T47D (cell line): ENCODE results near the gene SUSD6.
A peak's percentile ranks its signal among the peaks of the same experiment; 100 is the strongest.
"Not testable (repeated sequence)": the region's sequence is repeated elsewhere in the genome, so short reads cannot be mapped to it uniquely, and the experiment has no call there.

Source experiments
- DNase-seq, 2 experiments: peaks; one replicate each; pipeline versions ENCODE4 v3.0.0 to v3.0.0-alpha.2; 2011 to 2012; ENCODE audit warnings: low read depth in 1 of 2, low spot score in 1 of 2
- JUND ChIP-seq: IDR thresholded peaks from 2 replicates; pipeline ENCODE4 v1.6.1; 2012; ENCODE audit warnings: low read depth
- in situ Hi-C: cut with HindIII; loops from 2 replicates; pipeline ENCODE4 v1.10.0; 2016; ENCODE audit warnings: low sequenced_read_pairs, low pct_unique_long_range_greater_than_20kb

The SUSD6 gene

DNA sequence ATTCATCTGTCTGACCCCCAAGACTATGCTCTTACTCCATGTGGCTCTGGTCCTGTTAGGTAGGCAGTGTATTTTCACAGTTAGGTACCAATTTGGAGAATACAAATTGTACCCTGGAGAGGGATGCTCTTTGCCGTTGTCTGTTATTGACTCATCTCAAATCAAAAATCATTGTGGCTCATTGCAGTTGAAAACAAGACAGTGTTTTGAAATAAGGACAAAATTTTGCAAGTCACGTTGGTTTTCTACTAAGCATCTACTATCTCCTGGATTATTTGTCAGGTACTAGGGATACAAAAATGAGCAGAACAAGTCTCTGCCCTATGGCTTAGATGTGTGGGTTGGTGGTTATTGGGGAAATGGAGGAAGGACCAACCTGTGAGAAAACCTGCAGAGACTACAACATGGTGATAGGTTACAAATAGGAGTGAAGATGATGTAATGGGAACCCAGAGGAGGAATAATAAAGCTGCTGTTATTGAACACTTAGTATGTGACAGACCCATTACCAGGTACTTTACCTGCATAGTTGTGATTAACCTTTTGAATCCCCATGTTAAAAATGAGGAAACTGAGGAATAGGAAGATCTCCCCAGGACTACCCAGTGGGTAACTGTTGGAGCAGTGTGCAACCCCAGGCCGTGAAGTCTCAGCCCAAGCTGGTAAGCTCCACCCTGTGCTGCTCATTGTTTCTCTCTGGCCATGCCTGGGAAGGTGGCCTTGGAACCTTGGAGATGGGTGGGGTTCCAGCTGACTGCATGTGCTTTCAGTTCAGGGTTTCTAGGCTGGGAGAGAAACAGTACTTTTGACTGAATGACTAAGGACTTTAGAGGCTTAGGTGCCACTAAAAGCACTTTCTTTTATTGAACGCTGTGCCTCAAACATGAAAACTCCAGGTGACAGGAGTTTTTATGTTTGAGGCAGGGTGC lies 82.7 kb downstream of the SUSD6 start:
- no peak for TF ChIP-seq JUND
- DNase-seq: no peak
- in situ Hi-C loops: no loop called here

DNA sequence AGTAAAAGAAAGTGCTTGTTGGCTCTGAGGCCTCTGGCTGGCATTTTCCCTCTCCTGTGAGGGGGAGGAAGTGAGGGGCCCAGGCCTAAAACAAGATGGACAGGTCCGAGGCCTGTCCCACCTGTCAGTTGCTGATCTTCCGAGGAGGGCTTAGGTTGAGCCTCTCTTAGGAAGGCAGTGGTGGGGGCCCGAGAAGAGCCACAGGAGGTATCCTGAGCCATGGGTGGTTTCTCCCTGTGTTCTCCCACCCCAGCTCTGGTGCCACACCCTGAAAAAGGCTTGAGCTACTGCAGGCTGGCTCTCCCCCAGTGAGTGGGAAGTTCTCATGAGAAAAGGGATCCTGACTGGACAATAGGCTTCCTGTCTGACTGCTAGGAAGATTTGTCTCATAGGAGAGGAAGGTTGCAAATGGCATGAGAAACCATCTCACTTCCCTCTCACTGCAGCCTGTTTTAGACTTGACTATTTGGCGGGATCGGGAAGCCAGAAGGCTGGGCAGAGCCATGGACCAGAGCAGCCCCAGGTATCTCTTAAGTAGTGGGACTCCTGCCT lies 83.4 kb downstream of the SUSD6 start:
- no peak for DNase-seq
- in situ Hi-C loops: no loop called here
- no peak for TF ChIP-seq JUND

DNA sequence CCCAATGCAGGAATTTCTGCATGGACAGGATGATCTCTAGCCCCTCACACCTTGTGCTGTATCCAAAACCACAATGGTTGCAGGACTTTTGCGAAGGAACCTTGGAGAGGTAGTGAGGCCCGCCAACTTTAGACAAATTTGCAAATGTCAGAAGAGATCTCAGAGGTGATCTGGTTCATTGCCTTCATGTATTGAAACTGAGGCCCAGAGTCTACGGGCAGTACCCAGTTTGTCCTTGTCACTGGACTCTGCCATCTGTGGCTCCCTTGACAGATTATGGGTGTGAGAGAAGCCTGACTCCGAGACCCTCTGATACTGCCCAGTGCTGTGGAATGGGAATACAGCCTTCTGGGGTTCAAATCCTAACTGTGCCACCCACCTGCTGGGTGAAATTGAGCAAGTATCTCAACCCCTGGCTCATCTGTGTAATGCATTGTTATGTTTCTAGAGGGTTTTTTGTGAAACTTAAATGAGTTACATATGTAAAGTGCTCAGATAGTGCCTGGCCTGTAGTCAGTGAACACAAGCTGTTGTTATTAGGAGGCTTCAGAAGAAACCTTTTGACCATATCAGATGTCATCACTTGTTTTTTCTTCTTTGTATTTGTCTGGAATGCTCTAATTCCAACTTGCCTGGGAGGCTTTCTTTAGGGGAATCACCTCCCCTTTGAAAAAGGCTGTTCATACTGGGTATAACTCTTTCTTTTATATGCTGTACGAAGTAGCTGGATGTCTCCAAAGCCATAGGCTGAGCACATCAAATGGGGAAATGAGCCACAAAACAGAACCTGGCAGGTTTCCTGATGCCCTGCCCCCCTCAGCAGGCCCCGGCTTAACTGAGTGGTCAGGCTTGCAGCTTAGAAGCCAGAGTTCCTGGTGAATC lies 84.2 kb downstream of the SUSD6 start:
- in situ Hi-C loops: no loop called here
- no peak for TF ChIP-seq JUND
- DNase-seq: no peak

DNA sequence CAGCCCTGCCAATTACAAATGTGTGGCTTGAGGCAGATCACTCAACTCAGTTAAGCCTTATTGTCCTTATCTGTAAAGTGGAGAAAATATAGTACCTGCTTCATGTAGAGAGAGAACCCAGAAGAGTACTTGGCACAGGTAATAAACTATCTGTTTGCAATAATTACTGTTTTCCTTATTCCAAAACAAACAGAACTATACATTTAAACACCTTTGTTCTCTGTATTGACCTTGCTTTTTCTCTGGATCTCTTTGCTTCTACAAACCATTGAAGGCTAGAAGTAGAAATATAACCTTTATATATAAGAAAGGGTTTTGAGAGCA lies 84.8 kb downstream of the SUSD6 start:
- TF ChIP-seq JUND: no peak
- no peak for DNase-seq
- in situ Hi-C loops: no loop called here

DNA sequence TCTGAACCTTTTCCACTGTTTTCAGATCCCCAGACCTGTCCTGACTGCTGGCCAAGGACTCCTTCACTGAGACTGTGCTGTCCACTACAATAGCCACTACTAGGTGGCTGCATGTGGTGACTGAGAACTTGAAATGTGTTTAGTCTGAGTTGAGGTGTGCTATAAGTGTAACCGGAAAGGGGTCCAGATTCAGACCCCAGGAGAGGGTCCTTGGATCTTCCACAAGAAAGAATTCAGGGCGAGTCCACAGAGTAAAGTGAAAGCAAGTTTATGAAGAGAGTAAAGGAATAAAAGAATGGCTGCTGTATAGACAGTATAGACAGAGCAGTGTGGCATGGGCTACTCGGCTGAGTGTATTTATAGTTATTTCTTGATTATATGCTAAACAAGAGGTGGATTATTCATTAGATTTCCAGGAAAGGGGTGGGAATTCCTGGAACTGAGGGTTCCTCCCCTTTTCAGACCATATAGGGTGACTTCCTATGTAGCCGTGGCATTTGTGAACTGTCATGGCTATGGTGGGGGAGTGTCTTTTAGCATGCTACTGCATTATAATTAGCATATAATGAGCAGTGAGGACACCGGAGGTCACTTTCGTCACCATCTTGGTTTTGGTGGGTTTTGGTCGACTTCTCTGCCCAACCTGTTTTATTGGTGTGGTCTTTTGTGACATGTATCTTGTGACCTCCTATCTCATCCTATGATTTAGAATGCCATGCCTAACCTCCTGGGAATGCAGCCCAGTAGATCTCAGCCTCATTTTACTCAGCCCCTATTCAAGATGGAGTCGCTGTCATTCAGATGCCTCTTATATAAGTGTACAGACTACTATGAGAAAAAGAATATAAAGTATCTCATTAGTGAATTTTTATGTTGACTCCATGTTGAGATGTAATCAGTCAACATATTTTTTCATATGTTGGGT lies 85.5 kb downstream of the SUSD6 start:
- in situ Hi-C loops: no loop called here
- peak in 1 of 2 experiments; percentile 29 for DNase-seq
- TF ChIP-seq JUND: no peak

DNA sequence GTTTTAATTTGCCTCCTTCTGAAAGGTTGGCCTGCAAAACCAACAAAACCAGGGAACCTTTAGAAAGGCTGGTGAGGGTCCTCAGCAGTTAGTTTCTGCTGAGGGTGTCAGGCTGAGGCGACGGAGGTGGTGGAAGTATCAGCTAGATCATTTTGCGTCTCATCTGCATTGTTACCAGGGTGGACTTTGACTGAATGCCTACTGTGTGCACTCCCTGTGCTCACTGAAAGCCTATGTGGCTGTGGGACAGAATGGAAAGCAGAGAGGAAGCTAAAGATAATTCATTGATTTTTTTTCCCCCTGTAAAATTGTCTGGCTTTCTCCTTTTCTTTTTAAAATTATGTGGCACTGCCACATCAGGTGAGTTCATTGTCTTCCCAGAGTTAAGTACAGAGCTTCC lies 87.2 kb downstream of the SUSD6 start:
- in situ Hi-C loops: no loop called here
- no peak for TF ChIP-seq JUND
- DNase-seq: no peak

DNA sequence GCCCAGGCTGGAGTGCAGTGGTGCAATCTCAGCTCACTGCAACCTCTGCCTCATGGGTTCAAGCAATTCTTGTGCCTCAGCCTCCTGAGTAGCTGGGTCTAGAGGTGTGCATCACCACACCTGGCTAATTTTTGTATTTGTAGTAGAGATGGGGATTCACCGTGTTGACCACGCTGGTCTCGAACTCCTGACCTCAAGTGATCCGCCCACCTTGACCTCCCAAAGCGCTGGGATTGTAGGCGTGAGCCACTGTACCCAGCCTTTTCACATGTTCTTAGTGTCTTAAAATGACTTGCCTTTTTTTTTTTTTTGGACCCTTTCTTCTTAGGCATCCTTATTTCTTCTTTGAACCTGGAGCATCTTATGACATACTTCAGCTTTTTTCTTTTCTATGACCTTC lies 87.8 kb downstream of the SUSD6 start:
- in situ Hi-C loops, DNase-seq: not testable (repeated sequence)

DNA sequence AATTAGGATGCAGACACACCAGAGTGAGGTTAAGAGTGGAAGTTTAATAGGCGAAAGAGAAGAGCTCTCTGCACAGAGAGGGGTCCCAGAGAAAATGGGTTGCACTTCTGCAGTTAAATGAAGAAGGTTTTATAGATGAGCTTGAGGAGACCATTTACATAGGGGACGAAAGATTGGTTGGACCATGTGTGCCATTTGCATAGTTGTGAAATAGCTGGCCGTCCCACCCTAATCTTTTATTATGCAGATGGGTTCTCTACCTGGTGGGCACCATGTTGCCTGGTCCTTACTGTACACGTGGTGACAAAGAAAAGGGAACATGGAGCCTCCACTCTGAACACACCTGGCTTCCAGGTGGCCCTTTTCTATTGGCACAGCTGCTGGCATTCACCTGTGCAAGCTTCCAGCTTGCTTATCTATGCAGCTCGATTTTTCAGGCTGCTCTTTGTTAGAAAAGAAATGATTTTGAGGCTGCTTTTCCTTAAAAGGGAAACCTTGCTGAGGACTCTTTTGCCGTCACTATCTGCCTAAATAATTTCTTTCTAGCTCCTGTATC lies 88.4 kb downstream of the SUSD6 start:
- DNase-seq: no peak
- in situ Hi-C loops: no loop called here
- TF ChIP-seq JUND: no peak

DNA sequence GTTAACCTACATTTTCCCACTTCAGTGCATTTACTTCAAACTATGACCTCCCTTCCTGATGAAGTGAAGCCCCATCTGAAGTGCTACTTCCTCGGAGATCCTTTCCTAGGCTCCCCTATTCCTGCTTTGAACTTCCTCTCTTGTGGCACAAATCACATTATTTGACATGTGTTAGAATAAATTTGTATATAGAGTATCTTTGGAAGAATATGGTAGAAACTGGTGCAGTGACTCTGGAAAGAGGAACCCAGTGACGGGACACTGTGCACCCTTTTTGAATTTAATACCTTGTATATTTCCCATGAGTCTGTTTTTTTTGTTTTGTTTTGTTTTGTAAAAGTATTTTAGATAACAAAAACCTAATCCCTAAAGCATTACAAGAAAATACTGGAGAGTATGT lies 89.2 kb downstream of the SUSD6 start:
- DNase-seq: no peak
- in situ Hi-C loops: no loop called here
- no peak for TF ChIP-seq JUND

DNA sequence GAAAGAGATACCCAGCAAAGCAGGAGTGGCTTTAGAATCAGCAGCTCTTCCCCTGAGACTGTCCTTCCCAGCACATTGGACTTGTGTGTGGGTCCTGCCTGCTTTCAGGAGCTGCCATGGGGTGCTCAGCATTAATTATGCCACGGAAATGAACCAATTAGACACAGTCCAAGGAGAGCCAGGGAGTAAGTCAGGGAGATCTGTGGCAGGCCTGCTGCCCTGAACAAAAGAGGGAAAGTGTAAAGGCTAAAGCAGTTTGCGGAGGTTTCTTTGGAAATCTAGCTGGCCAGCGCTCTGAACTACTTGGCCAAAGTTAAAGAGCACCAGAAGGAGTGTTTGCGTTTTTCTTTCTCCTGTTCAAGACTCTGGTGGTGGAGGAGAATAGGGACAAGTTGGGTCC lies 89.9 kb downstream of the SUSD6 start:
- in situ Hi-C loops: no loop called here
- TF ChIP-seq JUND: no peak
- DNase-seq: no peak

DNA sequence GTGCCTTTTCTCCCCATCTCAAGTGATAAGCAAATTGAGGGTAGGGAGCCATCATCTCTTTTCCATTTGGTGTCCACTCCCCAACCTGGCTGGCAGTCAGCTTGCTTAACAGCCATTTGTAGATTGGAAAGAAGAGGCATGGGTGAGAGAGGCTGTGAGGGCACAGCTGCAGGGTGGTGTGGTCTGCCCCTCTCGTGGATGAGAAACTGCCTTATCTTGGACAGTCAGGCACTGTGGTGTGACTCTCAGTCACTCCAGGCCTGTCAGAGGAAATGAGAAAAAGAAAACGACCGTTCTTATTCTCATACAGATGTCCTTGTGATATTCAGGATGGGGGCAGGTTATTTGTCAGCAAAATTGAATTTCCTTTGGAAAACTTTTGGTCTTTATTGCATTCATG lies 90.5 kb downstream of the SUSD6 start:
- in situ Hi-C loops: no loop called here
- DNase-seq: no peak
- no peak for TF ChIP-seq JUND
